ENCODE results near the gene MAD1L1.

The MAD1L1 gene

DNA sequence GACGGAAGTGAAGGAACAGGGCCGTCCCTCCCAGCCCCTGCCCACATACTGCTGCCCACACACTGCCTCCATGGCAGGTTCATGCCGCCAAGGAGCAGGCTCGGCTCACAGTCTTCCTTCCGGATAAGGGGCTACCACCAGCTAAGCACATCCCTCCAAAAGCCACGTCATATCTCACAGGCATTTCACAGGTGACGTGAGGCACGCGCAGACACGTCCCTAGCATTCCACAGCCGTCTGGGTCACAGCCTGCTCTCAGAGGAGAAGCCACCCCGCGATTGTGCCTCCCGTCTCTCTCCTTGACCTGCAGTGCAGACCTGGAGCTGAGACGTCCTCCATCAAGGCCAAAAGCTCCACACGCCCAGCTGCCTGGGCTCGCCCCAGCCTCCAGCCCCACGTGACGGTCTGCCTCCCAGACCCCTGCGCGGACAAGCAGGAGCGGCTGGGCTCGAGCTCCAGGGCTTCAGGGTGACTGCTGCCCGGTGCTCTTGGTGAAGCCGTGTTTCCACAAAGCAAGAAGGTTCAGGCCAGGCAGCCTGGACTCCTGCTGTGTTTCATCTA, 114.0 kb downstream of the MAD1L1 start:
- no peaks in the 10 kb centered on the region for H3K27me3 ChIP-seq (ENCODE audit: low read depth)
- H3K4me3 ChIP-seq = no peak overlapping the region
- no peaks in the 10 kb centered on the region for H3K9me3 ChIP-seq
- no peaks in the 10 kb centered on the region for H3K36me3 ChIP-seq (replicated peaks)
- H3K4me1 ChIP-seq = no peaks in the 10 kb centered on the region
- in situ Hi-C loops (cut with MboI; ENCODE audit: low sequenced_read_pairs) = no loop called here
- no peak for DNase-seq (ENCODE audit: low spot score in 2 of 2)

DNA sequence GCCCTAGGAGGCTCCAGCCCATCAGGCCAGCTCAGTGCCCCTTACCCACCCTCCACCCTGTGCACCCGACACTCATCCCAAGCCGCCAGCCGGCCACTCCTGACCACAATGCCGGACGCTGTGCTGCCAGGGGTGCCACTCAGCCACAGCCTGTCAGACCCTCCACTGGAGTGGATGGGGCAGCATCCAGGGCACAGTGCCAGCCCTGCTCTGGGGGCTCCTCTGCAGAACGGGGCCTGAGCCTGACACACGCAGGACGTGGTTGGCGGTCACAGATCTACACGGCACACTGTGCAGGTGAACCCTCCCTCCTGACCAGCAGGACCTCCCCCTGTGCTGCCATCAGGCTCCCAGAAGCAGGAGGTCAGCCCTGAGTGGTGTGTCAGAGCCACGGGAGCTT, 114.7 kb downstream of the MAD1L1 start:
- no peaks in the 10 kb centered on the region for H3K36me3 ChIP-seq (replicated peaks)
- in situ Hi-C loops (cut with MboI; ENCODE audit: low sequenced_read_pairs) = no loop called here
- no peak for DNase-seq (ENCODE audit: low spot score in 2 of 2)

GRCh38 chr7:2117646-2118045, 115.1 kb downstream of the MAD1L1 start:
- no peaks in the 10 kb centered on the region for H3K9me3 ChIP-seq
- H3K4me3 ChIP-seq = no peak overlapping the region
- in situ Hi-C loops (cut with MboI; ENCODE audit: low sequenced_read_pairs) = no loop called here
- H3K36me3 ChIP-seq (replicated peaks) = no peaks in the 10 kb centered on the region
- no peaks in the 10 kb centered on the region for H3K4me1 ChIP-seq
- H3K27me3 ChIP-seq (ENCODE audit: low read depth) = no peaks in the 10 kb centered on the region
- no peak for DNase-seq (ENCODE audit: low spot score in 2 of 2)

More for the DNA sequence above, 114.7 kb downstream of the MAD1L1 start:
- H3K4me1 ChIP-seq = no peaks in the 10 kb centered on the region
- no peaks in the 10 kb centered on the region for H3K9me3 ChIP-seq
- H3K4me3 ChIP-seq = no peak overlapping the region
- H3K27me3 ChIP-seq (ENCODE audit: low read depth) = no peaks in the 10 kb centered on the region

DNA sequence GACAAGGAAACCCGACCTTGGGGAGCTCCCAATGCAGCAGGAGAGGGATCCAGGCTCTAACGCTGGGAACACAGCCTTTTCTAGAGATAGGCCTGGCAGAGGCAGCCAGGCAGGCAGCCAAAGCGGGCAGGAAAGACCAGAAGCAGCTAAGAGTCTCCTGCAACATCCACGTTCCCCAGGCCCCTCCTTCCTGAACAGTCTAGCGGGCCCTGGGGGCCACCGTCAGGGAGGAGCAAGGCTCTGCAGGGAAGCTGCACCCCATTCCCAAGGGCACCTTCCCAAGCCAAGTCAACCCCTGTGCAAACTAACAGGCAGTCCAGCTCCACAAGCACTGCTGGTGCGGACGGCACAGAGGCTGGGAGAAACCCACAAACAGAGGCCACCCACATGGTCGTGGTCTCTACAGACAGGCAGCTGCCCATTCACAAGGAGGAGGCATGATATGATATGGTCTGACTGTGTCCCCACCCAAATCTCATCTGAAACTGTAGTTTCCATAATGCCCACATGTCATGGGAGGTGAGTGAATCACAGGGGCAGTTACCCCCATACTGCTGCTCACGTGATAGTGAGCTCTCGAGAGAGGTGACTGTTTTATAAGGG, 115.7 kb downstream of the MAD1L1 start:
- no peaks in the 10 kb centered on the region for H3K27me3 ChIP-seq (ENCODE audit: low read depth)
- in situ Hi-C loops (cut with MboI; ENCODE audit: low sequenced_read_pairs) = no loop called here
- no peaks in the 10 kb centered on the region for H3K9me3 ChIP-seq
- DNase-seq (ENCODE audit: low spot score in 2 of 2) = no peak
- H3K4me3 ChIP-seq = no peak overlapping the region
- H3K36me3 ChIP-seq (replicated peaks) = no peaks in the 10 kb centered on the region
- H3K4me1 ChIP-seq = no peaks in the 10 kb centered on the region

GRCh38 chr7:2116448-2116810, 116.3 kb downstream of the MAD1L1 start:
- H3K36me3 ChIP-seq (replicated peaks) = no peaks in the 10 kb centered on the region
- no peak for DNase-seq (ENCODE audit: low spot score in 2 of 2)
- no peak overlapping the region for H3K4me3 ChIP-seq
- no peaks in the 10 kb centered on the region for H3K9me3 ChIP-seq
- no peaks in the 10 kb centered on the region for H3K4me1 ChIP-seq
- H3K27me3 ChIP-seq (ENCODE audit: low read depth) = no peaks in the 10 kb centered on the region
- in situ Hi-C loops (cut with MboI; ENCODE audit: low sequenced_read_pairs) = no loop called here

DNA sequence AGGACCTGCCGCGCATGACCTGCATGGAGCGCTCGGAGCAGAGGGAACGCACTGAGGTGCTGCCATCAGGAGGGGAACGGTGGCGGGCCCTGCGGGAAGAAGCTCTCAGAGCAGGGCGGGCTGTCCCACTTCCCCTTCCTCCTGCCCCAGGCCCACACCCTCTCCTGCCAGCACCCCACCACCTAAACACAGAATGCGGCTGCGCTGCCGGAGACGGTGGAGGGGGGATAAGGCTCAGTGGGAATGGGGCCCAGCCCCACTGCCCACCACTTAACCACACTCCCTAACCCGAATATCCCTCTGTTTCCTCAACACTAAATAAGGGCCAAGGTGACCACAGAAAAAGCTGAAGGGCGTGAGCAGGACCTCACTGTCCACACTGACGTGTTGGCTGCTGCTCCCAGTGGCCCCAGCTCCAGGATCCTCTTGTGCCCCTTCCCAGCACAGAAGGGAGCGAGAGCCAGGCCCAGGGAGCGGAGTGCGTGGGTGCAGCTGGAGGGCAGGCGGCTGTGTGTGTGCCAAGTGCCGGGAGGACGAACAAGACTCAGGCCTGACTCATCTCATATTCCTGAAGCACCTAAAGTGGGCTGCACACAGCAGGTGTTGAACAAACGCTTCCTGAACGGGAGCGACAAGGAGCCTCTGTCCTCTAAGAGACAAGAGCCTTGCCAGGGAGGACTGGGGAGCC, 116.8 kb downstream of the MAD1L1 start:
- Histone ChIP-seq H3K27me3 (ENCODE audit: low read depth) (no peaks in the 10 kb centered on the region), H3K4me1 (no peaks in the 10 kb centered on the region), H3K36me3 (replicated peaks) (no peaks in the 10 kb centered on the region), H3K9me3 (no peaks in the 10 kb centered on the region), H3K4me3 (no peak overlapping the region)
- in situ Hi-C loops (cut with MboI; ENCODE audit: low sequenced_read_pairs) = no loop called here
- no peak for DNase-seq (ENCODE audit: low spot score in 2 of 2)

- H3K36me3 ChIP-seq (replicated peaks) = no peaks in the 10 kb centered on the region
- in situ Hi-C loops (cut with MboI; ENCODE audit: low sequenced_read_pairs) = no loop called here
- H3K4me3 ChIP-seq = no peak overlapping the region
- no peaks in the 10 kb centered on the region for H3K9me3 ChIP-seq
- no peak for DNase-seq (ENCODE audit: low spot score in 2 of 2)
- H3K27me3 ChIP-seq (ENCODE audit: low read depth) = no peaks in the 10 kb centered on the region
- H3K4me1 ChIP-seq = no peaks in the 10 kb centered on the region
These were observed 117.6 kb downstream of the MAD1L1 start for GRCh38 chr7:2114926-2115759.

DNA sequence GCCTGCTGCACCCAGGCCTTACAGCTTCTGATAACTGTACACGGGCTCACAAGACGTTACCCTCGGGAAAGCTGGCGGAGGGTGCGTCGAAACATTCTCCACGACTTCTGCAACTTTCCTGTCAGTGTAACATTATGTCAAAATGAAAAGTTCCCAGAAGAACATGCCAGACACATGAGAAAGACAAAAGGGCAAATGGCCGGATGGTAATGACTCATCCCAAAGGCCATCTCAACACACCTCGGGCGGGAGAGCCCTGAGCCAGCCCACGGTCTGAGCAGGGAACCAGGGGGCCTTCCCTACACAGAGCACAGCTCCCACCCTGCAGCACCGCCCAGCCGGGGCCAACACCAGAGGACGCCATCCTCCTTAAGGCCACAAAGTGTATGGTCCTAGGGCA, 118.7 kb downstream of the MAD1L1 start:
- in situ Hi-C loops (cut with MboI; ENCODE audit: low sequenced_read_pairs) = no loop called here
- no peak overlapping the region for H3K4me3 ChIP-seq
- H3K9me3 ChIP-seq = no peaks in the 10 kb centered on the region
- H3K27me3 ChIP-seq (ENCODE audit: low read depth) = no peaks in the 10 kb centered on the region
- no peak for DNase-seq (ENCODE audit: low spot score in 2 of 2)
- peaks cover 2% of the 10 kb centered on the region for H3K4me1 ChIP-seq
- H3K36me3 ChIP-seq (replicated peaks) = 0 out of 2 replicates have a peak, but pooled peaks cover 3% of the 10 kb centered on the region

- H3K36me3 ChIP-seq (replicated peaks) = 0 out of 2 replicates have a peak, but pooled peaks cover 3% of the 10 kb centered on the region
- in situ Hi-C loops (cut with MboI; ENCODE audit: low sequenced_read_pairs) = no loop called here
These were observed 120.2 kb downstream of the MAD1L1 start for GRCh38 chr7:2112261-2113198.

DNA sequence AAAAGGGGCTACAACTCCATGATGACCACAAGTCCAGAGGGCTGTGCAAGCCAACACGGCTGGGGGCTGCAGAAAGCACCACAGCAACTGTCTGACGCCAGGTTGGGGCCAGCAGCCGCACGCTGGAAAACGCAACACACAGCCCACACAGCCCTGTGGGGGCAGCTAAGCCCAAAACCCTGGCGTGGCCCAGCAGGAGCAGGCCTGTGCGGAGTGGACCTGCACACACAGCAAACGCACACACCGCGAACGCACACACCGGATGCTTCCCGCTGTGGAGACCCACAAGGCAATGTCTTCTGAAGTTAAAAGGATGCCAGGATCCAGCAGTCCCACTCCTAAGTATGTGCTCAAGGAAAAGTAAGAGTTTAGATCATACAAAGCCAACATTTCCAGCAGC, 121.2 kb downstream of the MAD1L1 start:
- no peak for DNase-seq (ENCODE audit: low spot score in 2 of 2)
- Histone ChIP-seq H3K36me3 (replicated peaks) (0 out of 2 replicates have a peak, but pooled peaks cover 3% of the 10 kb centered on the region), H3K4me1 (peaks cover 17% of the 10 kb centered on the region), H3K4me3 (no peak overlapping the region), H3K27me3 (ENCODE audit: low read depth) (no peaks in the 10 kb centered on the region), H3K9me3 (no peaks in the 10 kb centered on the region)
- in situ Hi-C loops (cut with MboI; ENCODE audit: low sequenced_read_pairs) = no loop called here

More at GRCh38 chr7:2112261-2113198, 120.2 kb downstream of the MAD1L1 start:
- no peak for DNase-seq (ENCODE audit: low spot score in 2 of 2)
- Histone ChIP-seq H3K27me3 (ENCODE audit: low read depth) (no peaks in the 10 kb centered on the region), H3K4me1 (peaks cover 17% of the 10 kb centered on the region), H3K9me3 (no peaks in the 10 kb centered on the region), H3K4me3 (no peak overlapping the region)

GRCh38 chr7:2110610-2111396, 121.9 kb downstream of the MAD1L1 start:
- Histone ChIP-seq H3K27me3 (ENCODE audit: low read depth) (no peaks in the 10 kb centered on the region), H3K36me3 (replicated peaks) (0 out of 2 replicates have a peak, but pooled peaks cover 3% of the 10 kb centered on the region), H3K4me3 (no peak overlapping the region), H3K9me3 (no peaks in the 10 kb centered on the region), H3K4me1 (peaks cover 17% of the 10 kb centered on the region)
- no peak for DNase-seq (ENCODE audit: low spot score in 2 of 2)
- in situ Hi-C loops (cut with MboI; ENCODE audit: low sequenced_read_pairs) = no loop called here

DNA sequence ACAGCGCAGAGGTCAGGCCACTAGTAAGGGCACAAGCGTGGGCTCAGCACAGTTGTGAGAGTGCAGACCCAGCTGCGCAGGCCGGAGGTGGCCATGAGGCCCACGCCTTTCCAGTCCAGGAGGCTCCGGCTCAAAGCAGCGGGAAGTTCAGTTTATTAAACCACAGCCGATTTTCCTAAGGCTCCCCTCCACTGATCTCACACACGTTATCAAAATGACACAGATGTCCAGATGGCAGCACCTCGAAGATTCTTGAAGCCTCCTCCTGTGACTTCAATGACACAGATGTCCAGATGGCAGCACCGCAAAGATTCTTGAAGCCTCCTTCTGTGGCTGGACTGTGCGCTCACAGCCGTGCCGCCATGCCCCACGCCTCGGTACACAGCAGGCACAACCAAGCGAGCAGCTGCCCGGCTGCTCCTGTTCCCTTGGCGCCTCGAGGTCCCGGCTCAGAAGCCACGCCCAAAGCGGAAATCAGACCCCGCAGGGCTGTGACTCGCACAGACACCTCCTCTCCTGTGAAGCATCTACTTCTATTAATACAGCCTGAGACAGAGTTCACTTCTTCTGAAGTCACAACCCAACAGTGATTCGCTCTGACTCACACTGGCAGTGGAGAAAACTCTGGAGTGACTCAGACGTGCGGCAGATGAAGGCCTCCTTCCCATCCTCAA, 122.7 kb downstream of the MAD1L1 start:
- Histone ChIP-seq H3K4me1 (peaks cover 17% of the 10 kb centered on the region), H3K4me3 (no peak overlapping the region), H3K9me3 (no peaks in the 10 kb centered on the region), H3K27me3 (ENCODE audit: low read depth) (no peaks in the 10 kb centered on the region), H3K36me3 (replicated peaks) (0 out of 2 replicates have a peak, but pooled peaks cover 3% of the 10 kb centered on the region)
- no peak for DNase-seq (ENCODE audit: low spot score in 2 of 2)
- in situ Hi-C loops (cut with MboI; ENCODE audit: low sequenced_read_pairs) = no loop called here
